Activated T-helper 1 cell treated with anti-CD3 and anti-CD28 coated beads, Interleukin-12 subunit alpha, Interleukin-12 subunit beta, Interleukin-2, Interleukin-4 antibody, amounts not matched to agents 30 ng/mL and 10 ng/mL and 1 ng/mL, durations not matched to agents 14 hours and 24 hours and 36 hours (primary cell): ENCODE measurements around the gene UBE2J2. TPM values are rescaled to one million over a fixed set of nuclear protein-coding genes. Genes with fewer than 3 reads are reported as not detected.

Experiments used
- DNase-seq: peaks from one replicate; pipeline ENCODE4 v3.0.0; 2021; ENCODE audit warnings: low spot score
- H3K27ac Mint-ChIP-seq: one replicate; pipeline ENCODE4 v1.8.0; 2021; ENCODE audit warnings: mild to moderate bottlenecking, mixed read lengths
- H3K27me3 Mint-ChIP-seq: one replicate; pipeline ENCODE4 v1.8.0; 2022; ENCODE audit warnings: mild to moderate bottlenecking, moderate library complexity, mixed read lengths; ENCODE audit not compliant: insufficient read depth
- H3K36me3 Mint-ChIP-seq: one replicate; pipeline ENCODE4 v1.8.0; 2021; ENCODE audit warnings: low read depth, mixed read lengths
- H3K4me1 Mint-ChIP-seq: one replicate; pipeline ENCODE4 v1.8.0; 2021; ENCODE audit warnings: low read depth, mixed read lengths
- H3K4me3 Mint-ChIP-seq: one replicate; pipeline ENCODE4 v1.8.0; 2021; ENCODE audit warnings: mild to moderate bottlenecking, moderate library complexity, mixed read lengths
- H3K9me3 Mint-ChIP-seq: one replicate; pipeline ENCODE4 v1.8.0; 2021; ENCODE audit warnings: mixed read lengths
- intact Hi-C: fragments of 100-400 bp; cut with micrococcal nuclease; formaldehyde crosslinking; loops from one replicate; pipeline ENCODE4 v1.15.1; 2024
- total RNA-seq: library from RNA; stranded (reverse); gene quantifications from 2 replicates; pipeline ENCODE4 v1.2.3, GENCODE V29; 2022

The UBE2J2 gene
- total RNA-seq, 1 donor from 2014 or later: 99.5 TPM

- Mint-ChIP-seq H3K4me1 (no peaks in the 10 kb centered on the region), H3K36me3 (no peaks in the 10 kb centered on the region), H3K4me3 (no peak overlapping the region), H3K27ac (no peak overlapping the region), H3K27me3 (no peaks in the 10 kb centered on the region), H3K9me3 (no peaks in the 10 kb centered on the region)
- DNase-seq: no peak
- intact Hi-C loops: no loop called here
These were observed 12.9 kb upstream of the UBE2J2 start for GRCh38 chr1:1286313-1287261.

GRCh38 chr1:1285611-1286311, 12.1 kb upstream of the UBE2J2 start:
- Mint-ChIP-seq H3K4me3 (no peak overlapping the region), H3K36me3 (no peaks in the 10 kb centered on the region), H3K4me1 (no peaks in the 10 kb centered on the region), H3K27me3 (no peaks in the 10 kb centered on the region), H3K9me3 (no peaks in the 10 kb centered on the region), H3K27ac (no peak overlapping the region)
- intact Hi-C loops: no loop called here
- DNase-seq: no peak

GRCh38 chr1:1285102-1285571, 11.5 kb upstream of the UBE2J2 start:
- Mint-ChIP-seq H3K4me3 (no peak overlapping the region), H3K4me1 (no peaks in the 10 kb centered on the region), H3K27me3 (no peaks in the 10 kb centered on the region), H3K36me3 (no peaks in the 10 kb centered on the region), H3K9me3 (no peaks in the 10 kb centered on the region), H3K27ac (no peak overlapping the region)
- intact Hi-C loops: no loop called here
- no peak for DNase-seq

- intact Hi-C loops: no loop called here
- H3K27ac Mint-ChIP-seq: no peak overlapping the region
These were observed 10.8 kb upstream of the UBE2J2 start for GRCh38 chr1:1284221-1285101.

GRCh38 chr1:1283821-1284220, 10.2 kb upstream of the UBE2J2 start:
- Mint-ChIP-seq H3K4me3 (no peak overlapping the region), H3K27ac (no peak overlapping the region), H3K9me3 (no peaks in the 10 kb centered on the region), H3K27me3 (no peaks in the 10 kb centered on the region), H3K4me1 (no peaks in the 10 kb centered on the region), H3K36me3 (no peaks in the 10 kb centered on the region)
- intact Hi-C loops: no loop called here
- no peak for DNase-seq

More at GRCh38 chr1:1284221-1285101, 10.8 kb upstream of the UBE2J2 start:
- Mint-ChIP-seq H3K36me3 (no peaks in the 10 kb centered on the region), H3K4me1 (no peaks in the 10 kb centered on the region), H3K9me3 (no peaks in the 10 kb centered on the region), H3K4me3 (no peak overlapping the region), H3K27me3 (no peaks in the 10 kb centered on the region)
- no peak for DNase-seq

GRCh38 chr1:1282998-1283397, 9.3 kb upstream of the UBE2J2 start:
- Mint-ChIP-seq H3K9me3 (no peaks in the 10 kb centered on the region), H3K4me3 (no peak overlapping the region), H3K27me3 (no peaks in the 10 kb centered on the region), H3K27ac (no peak overlapping the region), H3K36me3 (no peaks in the 10 kb centered on the region), H3K4me1 (no peaks in the 10 kb centered on the region)
- intact Hi-C loops: no loop called here
- no peak for DNase-seq

- Mint-ChIP-seq H3K27me3 (no peaks in the 10 kb centered on the region), H3K27ac (no peak overlapping the region), H3K4me3 (no peak overlapping the region), H3K36me3 (no peaks in the 10 kb centered on the region), H3K9me3 (no peaks in the 10 kb centered on the region), H3K4me1 (no peaks in the 10 kb centered on the region)
- intact Hi-C loops: no loop called here
- no peak for DNase-seq
These were observed 8.1 kb upstream of the UBE2J2 start for GRCh38 chr1:1281533-1282321.

- no peaks in the 10 kb centered on the region for H3K27me3 Mint-ChIP-seq
- intact Hi-C loops: no loop called here
- no peaks in the 10 kb centered on the region for H3K36me3 Mint-ChIP-seq
- H3K4me3 Mint-ChIP-seq: no peak overlapping the region
- no peaks in the 10 kb centered on the region for H3K9me3 Mint-ChIP-seq
- DNase-seq: no peak
- H3K27ac Mint-ChIP-seq: no peak overlapping the region
- H3K4me1 Mint-ChIP-seq: peaks cover under 1% of the 10 kb centered on the region
These were observed 7.3 kb upstream of the UBE2J2 start for GRCh38 chr1:1280782-1281481.

- Mint-ChIP-seq H3K4me3 (no peak overlapping the region), H3K9me3 (no peaks in the 10 kb centered on the region), H3K27ac (no peak overlapping the region), H3K36me3 (no peaks in the 10 kb centered on the region), H3K27me3 (no peaks in the 10 kb centered on the region), H3K4me1 (peaks cover 6% of the 10 kb centered on the region)
- no peak for DNase-seq
- intact Hi-C loops: no loop called here
These were observed 5.4 kb upstream of the UBE2J2 start for GRCh38 chr1:1279028-1279427.

- DNase-seq: no peak
- intact Hi-C loops: no loop called here
These were observed 5.0 kb upstream of the UBE2J2 start for GRCh38 chr1:1278620-1279019.

GRCh38 chr1:1275836-1276235, 2.2 kb upstream of the UBE2J2 start:
- H3K4me3 Mint-ChIP-seq: peak overlapping the region; percentile 51
- no peaks in the 10 kb centered on the region for H3K27me3 Mint-ChIP-seq
- intact Hi-C loops: no loop called here
- peaks cover 15% of the 10 kb centered on the region for H3K36me3 Mint-ChIP-seq
- no peak overlapping the region for H3K27ac Mint-ChIP-seq
- peaks cover 27% of the 10 kb centered on the region for H3K4me1 Mint-ChIP-seq
- DNase-seq: no peak
- no peaks in the 10 kb centered on the region for H3K9me3 Mint-ChIP-seq

More at GRCh38 chr1:1278620-1279019, 5.0 kb upstream of the UBE2J2 start:
- H3K4me1 Mint-ChIP-seq: peaks cover 6% of the 10 kb centered on the region
- H3K9me3 Mint-ChIP-seq: no peaks in the 10 kb centered on the region
- H3K36me3 Mint-ChIP-seq: no peaks in the 10 kb centered on the region
- no peaks in the 10 kb centered on the region for H3K27me3 Mint-ChIP-seq
- H3K27ac Mint-ChIP-seq: no peak overlapping the region
- no peak overlapping the region for H3K4me3 Mint-ChIP-seq
